Activated CD4-positive, alpha-beta T cell treated with anti-CD3 and anti-CD28 coated beads, Interleukin-2, amount 10 ng/mL, durations not matched to agents 24 days and 14 days (primary cell): ENCODE data around the gene APBA2. TPM values are rescaled to one million over a fixed set of nuclear protein-coding genes. Genes with fewer than 3 reads are reported as not detected.
A peak's percentile ranks its signal among the peaks of the same experiment; 100 is the strongest.

Experiments used
- DNase-seq: peaks from one replicate; pipeline ENCODE4 v3.0.0; 2022
- H3K27ac Mint-ChIP-seq: one replicate; pipeline ENCODE4 v1.8.0; 2022; ENCODE audit warnings: mild to moderate bottlenecking, mixed read lengths
- H3K27me3 Mint-ChIP-seq: one replicate; pipeline ENCODE4 v1.8.0; 2022; ENCODE audit warnings: mixed read lengths
- H3K36me3 Mint-ChIP-seq: one replicate; pipeline ENCODE4 v1.8.0; 2022; ENCODE audit warnings: low read depth, mild to moderate bottlenecking, mixed read lengths
- H3K4me1 Mint-ChIP-seq: one replicate; pipeline ENCODE4 v1.8.0; 2021; ENCODE audit warnings: mixed read lengths
- H3K4me3 Mint-ChIP-seq: one replicate; pipeline ENCODE4 v1.8.0; 2022; ENCODE audit warnings: mild to moderate bottlenecking, moderate library complexity, mixed read lengths
- H3K9me3 Mint-ChIP-seq: one replicate; pipeline ENCODE4 v1.8.0; 2021; ENCODE audit warnings: mixed read lengths
- intact Hi-C: fragments of 100-400 bp; cut with micrococcal nuclease; formaldehyde crosslinking; loops from one replicate; pipeline ENCODE4 v1.15.1; 2023
- total RNA-seq: library from RNA; stranded (reverse); gene quantifications from 2 replicates; pipeline ENCODE4 v1.2.3, GENCODE V29; 2022

APBA2 gene
- total RNA-seq, 1 donor from 2014 or later: 1.9 TPM

DNA sequence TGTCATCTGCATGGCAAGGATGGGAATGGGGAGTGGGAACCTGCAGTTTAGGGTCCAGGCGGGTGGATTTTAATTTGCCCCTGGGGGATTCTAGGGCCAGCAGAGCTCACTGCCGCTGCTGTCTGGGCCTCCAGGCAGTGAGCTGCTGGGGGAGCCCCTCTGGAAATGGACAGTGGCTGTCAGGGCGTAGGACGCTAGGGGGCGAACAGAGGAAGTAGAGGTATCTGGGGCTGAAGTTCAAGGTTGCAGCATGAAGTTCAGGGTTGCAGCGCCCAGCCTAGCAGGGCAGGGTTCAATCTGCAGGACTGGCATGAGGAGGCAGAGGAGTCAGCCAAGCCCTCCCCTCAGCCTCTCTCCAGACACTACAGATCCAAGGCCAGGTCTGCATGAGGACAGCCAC, 49.5 kb downstream of the APBA2 start:
- DNase-seq: peak; percentile 70
- peaks cover 23% of the 10 kb centered on the region for H3K4me1 Mint-ChIP-seq
- no peaks in the 10 kb centered on the region for H3K27me3 Mint-ChIP-seq
- no peaks in the 10 kb centered on the region for H3K9me3 Mint-ChIP-seq
- no peak overlapping the region for H3K27ac Mint-ChIP-seq
- intact Hi-C loops: no loop called here
- no peak overlapping the region for H3K4me3 Mint-ChIP-seq
- peaks cover 1% of the 10 kb centered on the region for H3K36me3 Mint-ChIP-seq

- intact Hi-C loops: no loop called here
- no peak for DNase-seq
- Mint-ChIP-seq H3K27ac (no peak overlapping the region), H3K9me3 (no peaks in the 10 kb centered on the region), H3K27me3 (no peaks in the 10 kb centered on the region), H3K4me3 (no peak overlapping the region), H3K4me1 (peaks cover 24% of the 10 kb centered on the region), H3K36me3 (peaks cover 1% of the 10 kb centered on the region)
These were observed 50.3 kb downstream of the APBA2 start for GRCh38 chr15:28936081-28936480.

DNA sequence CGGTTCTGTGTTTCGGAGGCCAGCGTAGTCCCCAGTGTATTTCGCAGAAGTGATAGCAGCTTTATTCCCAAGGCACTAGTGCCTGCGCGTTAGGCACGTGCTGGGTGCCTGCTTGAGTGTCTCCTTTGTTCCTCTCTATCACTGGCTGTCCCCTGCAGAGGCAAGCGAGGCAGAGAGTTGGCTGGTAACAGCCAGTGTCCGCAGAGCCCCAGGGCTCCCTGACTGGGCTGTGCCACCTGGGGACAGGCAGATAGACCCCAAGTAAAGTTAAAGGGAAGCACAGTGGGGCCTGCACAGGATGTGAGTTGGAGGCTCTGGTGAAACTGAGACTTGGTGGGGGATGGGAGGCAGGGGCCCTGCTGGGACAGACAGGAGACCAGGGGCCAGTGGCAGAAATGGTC, 50.7 kb downstream of the APBA2 start:
- no peak overlapping the region for H3K27ac Mint-ChIP-seq
- DNase-seq: no peak
- H3K4me3 Mint-ChIP-seq: no peak overlapping the region
- peaks cover 1% of the 10 kb centered on the region for H3K36me3 Mint-ChIP-seq
- no peaks in the 10 kb centered on the region for H3K9me3 Mint-ChIP-seq
- H3K4me1 Mint-ChIP-seq: peaks cover 27% of the 10 kb centered on the region
- no peaks in the 10 kb centered on the region for H3K27me3 Mint-ChIP-seq
- intact Hi-C loops: no loop called here

DNA sequence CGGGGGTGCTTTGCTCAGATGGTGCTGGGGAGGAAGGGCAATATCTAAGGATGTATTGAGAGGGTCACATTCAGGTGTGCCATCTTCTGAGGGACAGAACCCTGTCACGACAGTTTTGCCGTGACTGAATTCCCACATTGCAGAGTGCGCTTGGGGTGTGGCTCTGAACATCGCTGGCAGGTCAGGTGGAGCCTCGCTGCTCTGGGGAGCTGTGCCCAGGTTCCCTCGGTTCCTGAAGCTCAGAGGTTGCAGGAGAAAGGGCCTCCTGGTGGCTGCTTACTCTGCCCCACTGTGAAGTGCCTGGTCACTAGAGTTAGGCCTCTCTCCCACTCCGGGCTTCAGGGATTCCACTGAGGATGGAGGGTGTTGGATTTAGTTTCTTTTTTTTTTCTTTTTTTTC, 51.5 kb downstream of the APBA2 start:
- Mint-ChIP-seq H3K27ac (no peak overlapping the region), H3K4me3 (peak overlapping the region; percentile 46), H3K9me3 (no peaks in the 10 kb centered on the region), H3K27me3 (no peaks in the 10 kb centered on the region), H3K4me1 (peaks cover 29% of the 10 kb centered on the region), H3K36me3 (peaks cover 1% of the 10 kb centered on the region)
- intact Hi-C loops: no loop called here
- no peak for DNase-seq

DNA sequence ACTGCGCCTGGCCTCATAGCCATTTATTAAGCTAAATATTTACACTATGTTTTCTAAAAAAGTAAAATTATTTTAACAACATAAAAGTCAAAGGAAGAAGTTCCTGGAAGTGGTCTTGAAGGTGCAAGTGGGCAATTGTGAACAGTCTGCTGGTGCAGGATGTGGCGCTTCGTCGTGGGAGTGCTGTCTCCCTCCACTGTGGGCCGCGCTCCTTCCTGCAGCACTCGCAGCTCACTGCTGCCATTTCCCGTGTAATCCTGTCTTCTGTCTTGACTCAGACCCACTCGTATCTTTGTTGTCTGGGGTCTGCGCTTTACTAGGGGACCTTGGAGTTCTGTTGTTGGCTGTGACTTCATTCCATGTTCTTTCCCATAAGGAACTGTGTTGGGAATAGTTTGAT, 56.3 kb downstream of the APBA2 start:
- no peaks in the 10 kb centered on the region for H3K36me3 Mint-ChIP-seq
- H3K4me1 Mint-ChIP-seq: peaks cover 18% of the 10 kb centered on the region
- intact Hi-C loops: no loop called here
- H3K27ac Mint-ChIP-seq: no peak overlapping the region
- no peak overlapping the region for H3K4me3 Mint-ChIP-seq
- no peaks in the 10 kb centered on the region for H3K27me3 Mint-ChIP-seq
- H3K9me3 Mint-ChIP-seq: no peaks in the 10 kb centered on the region
- peak; percentile 67 for DNase-seq

DNA sequence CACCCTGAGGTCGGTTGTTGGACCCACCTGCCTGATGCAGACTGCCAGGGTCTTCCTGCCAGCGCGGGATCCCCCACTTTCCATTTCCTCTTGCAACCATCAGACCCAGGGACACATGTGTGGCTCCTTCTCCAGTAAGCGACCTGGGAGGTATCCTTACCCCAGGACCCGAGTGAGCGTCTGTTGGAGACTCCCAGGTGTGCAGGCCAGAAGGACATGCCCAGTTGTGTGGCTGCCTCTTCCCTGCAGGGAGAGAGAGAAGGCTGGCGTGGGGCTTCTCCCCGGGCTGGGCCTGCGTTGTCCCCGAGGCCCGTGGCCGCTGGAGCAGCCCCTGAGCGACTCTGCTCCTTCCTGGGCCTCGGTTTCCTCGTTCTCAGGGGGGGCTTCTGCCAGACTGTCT, 56.8 kb downstream of the APBA2 start:
- no peaks in the 10 kb centered on the region for H3K36me3 Mint-ChIP-seq
- H3K4me3 Mint-ChIP-seq: no peak overlapping the region
- no peaks in the 10 kb centered on the region for H3K27me3 Mint-ChIP-seq
- H3K9me3 Mint-ChIP-seq: no peaks in the 10 kb centered on the region
- intact Hi-C loops: no loop called here
- no peak overlapping the region for H3K27ac Mint-ChIP-seq
- no peak for DNase-seq
- peaks cover 15% of the 10 kb centered on the region for H3K4me1 Mint-ChIP-seq

- DNase-seq: no peak
- Mint-ChIP-seq H3K9me3 (no peaks in the 10 kb centered on the region), H3K36me3 (no peaks in the 10 kb centered on the region), H3K27me3 (no peaks in the 10 kb centered on the region), H3K27ac (no peak overlapping the region), H3K4me3 (no peak overlapping the region), H3K4me1 (peaks cover 12% of the 10 kb centered on the region)
- intact Hi-C loops: no loop called here
These were observed 57.4 kb downstream of the APBA2 start for GRCh38 chr15:28943146-28943545.

DNA sequence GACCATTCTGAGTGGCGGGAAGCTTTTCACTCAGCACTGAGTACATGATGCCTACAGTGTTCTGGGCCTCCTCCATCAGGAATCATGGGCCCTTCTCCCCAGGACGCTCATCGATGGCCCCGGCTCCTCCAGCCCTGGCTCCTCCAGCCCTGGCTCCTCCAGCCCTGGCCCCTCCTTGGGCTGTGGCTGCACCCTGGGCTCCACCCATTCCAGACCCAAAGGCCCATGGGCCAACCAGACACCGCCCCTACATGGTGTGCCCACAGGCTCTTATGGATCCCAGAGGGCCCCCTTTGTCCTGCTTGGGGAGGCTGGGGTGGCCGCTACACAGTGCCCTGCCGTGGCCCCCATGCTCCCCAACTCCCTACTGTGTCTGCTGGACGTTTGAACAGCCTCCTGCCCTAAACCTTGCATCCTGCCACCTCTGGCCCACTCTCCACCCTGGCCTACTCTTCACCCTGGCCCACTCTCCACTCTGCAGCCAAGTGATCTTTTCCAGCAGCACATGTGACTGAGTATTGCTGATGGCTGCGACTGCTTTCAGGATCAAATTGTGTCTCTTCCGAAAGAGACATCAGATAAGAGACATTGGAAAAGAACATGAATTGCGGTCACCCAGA, 57.9 kb downstream of the APBA2 start:
- Mint-ChIP-seq H3K36me3 (no peaks in the 10 kb centered on the region), H3K9me3 (no peaks in the 10 kb centered on the region), H3K27ac (no peak overlapping the region), H3K27me3 (peaks cover 2% of the 10 kb centered on the region), H3K4me3 (no peak overlapping the region), H3K4me1 (peaks cover 15% of the 10 kb centered on the region)
- intact Hi-C loops: no loop called here
- no peak for DNase-seq

DNA sequence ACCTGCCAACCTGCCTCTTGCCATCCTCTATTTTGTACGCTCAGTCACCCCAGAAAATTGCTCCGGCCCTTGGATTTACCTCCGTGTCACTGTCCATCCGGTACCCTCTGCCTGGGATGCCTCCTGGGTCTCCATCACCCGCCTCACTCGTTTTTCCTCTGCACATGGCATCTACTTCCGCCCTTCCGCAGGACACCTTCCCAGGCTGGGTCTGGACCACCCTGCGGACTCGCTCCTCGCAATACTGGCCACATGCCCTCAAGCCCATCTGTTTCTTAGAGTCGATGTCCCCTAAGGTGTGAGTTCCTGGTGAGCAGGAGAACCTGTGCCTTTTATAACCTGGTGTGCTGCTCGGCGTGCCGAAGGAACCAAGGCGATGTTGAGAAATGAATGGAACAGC, 58.5 kb downstream of the APBA2 start:
- Mint-ChIP-seq H3K27me3 (peaks cover 2% of the 10 kb centered on the region), H3K9me3 (no peaks in the 10 kb centered on the region), H3K36me3 (no peaks in the 10 kb centered on the region)

DNA sequence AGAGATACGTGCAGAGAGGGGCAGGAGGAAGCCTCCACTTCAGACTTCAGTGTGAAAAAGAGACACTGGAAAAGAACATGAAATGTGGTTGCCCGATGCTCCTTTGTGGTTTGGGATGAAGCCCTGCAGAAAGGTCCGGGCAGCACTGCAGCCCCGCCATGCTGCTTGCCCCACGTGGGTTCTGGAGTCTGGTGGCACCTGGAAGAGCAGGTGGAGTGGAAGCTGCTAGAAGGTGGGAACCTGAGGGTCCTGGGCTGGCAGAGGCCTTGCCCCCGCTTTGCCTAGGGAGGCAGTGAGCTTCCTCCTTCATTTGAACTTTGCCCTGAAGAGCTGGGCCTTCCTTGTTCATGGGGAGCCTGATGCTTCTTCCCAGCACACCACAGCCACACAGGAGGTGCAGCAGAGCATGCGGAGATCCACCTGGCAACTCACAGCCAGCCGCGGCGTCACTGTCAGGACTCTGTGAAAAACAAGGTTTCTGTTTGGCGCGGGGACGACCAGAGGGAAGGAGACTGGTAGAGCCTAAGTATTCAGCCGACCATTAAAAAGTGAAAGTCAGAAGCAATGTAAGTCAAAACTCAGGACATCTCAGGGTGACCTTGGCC, 59.0 kb downstream of the APBA2 start:
- H3K27me3 Mint-ChIP-seq: peaks cover 2% of the 10 kb centered on the region
- no peaks in the 10 kb centered on the region for H3K36me3 Mint-ChIP-seq
- no peak overlapping the region for H3K4me3 Mint-ChIP-seq
- intact Hi-C loops: no loop called here
- H3K4me1 Mint-ChIP-seq: peaks cover 16% of the 10 kb centered on the region
- H3K9me3 Mint-ChIP-seq: no peaks in the 10 kb centered on the region
- DNase-seq: no peak
- H3K27ac Mint-ChIP-seq: no peak overlapping the region

More for the DNA sequence above, 58.5 kb downstream of the APBA2 start:
- Mint-ChIP-seq H3K4me3 (no peak overlapping the region), H3K27ac (no peak overlapping the region), H3K4me1 (peaks cover 16% of the 10 kb centered on the region)
- no peak for DNase-seq
- intact Hi-C loops: no loop called here

DNA sequence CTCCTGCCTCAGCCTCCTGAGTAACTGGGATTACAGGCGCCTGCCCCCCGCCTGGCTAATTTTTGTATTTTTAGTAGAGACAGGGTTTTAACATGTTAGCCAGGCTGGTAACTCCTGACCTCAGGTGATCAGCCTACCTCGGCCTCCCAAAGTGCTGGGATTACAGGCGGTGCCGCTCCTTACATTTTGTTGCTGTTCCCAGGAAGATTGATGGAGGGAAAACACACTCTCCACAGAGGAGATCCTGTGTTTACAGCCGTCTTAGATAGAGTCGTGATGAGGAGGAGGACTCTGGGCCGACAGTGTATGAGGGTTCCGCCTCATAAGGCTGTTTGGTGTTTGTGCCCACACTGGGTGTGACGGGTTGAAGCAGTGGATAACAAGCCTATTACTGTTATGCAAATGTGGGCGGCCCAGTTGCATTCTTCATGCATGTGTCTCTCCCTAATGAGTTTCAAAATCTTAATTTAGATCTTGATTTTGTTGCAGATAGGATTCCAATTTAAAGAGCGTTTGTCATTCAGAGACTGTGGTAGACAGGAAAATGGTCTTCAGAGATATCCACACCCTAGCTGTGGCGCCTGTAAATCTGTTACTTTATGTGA, 60.0 kb downstream of the APBA2 start:
- no peak overlapping the region for H3K4me3 Mint-ChIP-seq
- no peak for DNase-seq
- H3K27me3 Mint-ChIP-seq: peaks cover 2% of the 10 kb centered on the region
- no peaks in the 10 kb centered on the region for H3K36me3 Mint-ChIP-seq
- no peaks in the 10 kb centered on the region for H3K9me3 Mint-ChIP-seq
- H3K4me1 Mint-ChIP-seq: peaks cover 16% of the 10 kb centered on the region
- intact Hi-C loops: no loop called here
- no peak overlapping the region for H3K27ac Mint-ChIP-seq

DNA sequence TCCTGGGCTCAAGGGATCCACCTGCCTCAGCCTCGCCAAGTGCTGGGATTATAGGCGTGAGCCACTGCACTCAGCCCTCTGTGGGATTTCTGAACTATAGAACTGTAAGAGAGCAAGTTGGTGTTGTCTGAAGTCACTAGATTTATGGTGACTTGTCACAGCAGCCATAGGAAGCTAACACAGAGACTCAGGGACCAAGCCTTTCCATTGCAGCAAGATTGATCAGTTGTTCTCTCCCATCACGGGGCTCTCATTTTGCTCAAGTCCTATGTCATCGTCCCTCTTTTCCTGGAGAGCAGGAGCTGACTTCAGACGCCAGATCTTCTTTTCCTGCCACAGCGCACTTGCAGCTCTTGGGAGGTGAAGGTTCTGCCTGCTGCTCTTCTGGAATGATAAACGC, 61.0 kb downstream of the APBA2 start:
- H3K27ac Mint-ChIP-seq: no peak overlapping the region
- DNase-seq: no peak
- H3K4me3 Mint-ChIP-seq: no peak overlapping the region
- no peaks in the 10 kb centered on the region for H3K36me3 Mint-ChIP-seq
- peaks cover 12% of the 10 kb centered on the region for H3K4me1 Mint-ChIP-seq
- peaks cover 2% of the 10 kb centered on the region for H3K27me3 Mint-ChIP-seq
- intact Hi-C loops: no loop called here
- no peaks in the 10 kb centered on the region for H3K9me3 Mint-ChIP-seq

- H3K36me3 Mint-ChIP-seq: no peaks in the 10 kb centered on the region
- no peak overlapping the region for H3K4me3 Mint-ChIP-seq
- peaks cover 10% of the 10 kb centered on the region for H3K4me1 Mint-ChIP-seq
These were observed 61.5 kb downstream of the APBA2 start for GRCh38 chr15:28947221-28947674.

DNA sequence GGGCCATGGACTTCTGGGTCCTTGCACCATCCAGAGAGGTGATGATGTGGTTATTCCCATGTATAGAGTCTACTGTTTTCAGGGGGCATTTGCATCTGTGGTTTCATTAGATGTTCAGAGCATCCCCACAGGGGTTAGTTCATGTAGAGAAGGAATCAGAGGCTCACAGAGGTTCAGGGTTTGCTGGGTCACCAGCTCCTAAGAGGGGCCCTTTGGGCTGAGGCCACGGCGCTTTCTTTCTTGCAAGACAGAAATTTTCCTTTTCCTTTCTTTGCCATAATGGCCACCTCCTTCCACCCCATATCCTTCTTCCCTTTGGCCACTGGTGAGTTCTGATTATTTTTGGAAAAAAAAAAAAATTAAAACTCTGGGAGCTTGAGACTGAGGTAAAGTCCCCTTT, 62.3 kb downstream of the APBA2 start:
- Mint-ChIP-seq H3K4me1 (peaks cover 8% of the 10 kb centered on the region), H3K27ac (no peak overlapping the region), H3K27me3 (peaks cover 2% of the 10 kb centered on the region), H3K36me3 (no peaks in the 10 kb centered on the region), H3K4me3 (no peak overlapping the region), H3K9me3 (no peaks in the 10 kb centered on the region)
- no peak for DNase-seq
- intact Hi-C loops: no loop called here

More at GRCh38 chr15:28947221-28947674, 61.5 kb downstream of the APBA2 start:
- Mint-ChIP-seq H3K27me3 (peaks cover 2% of the 10 kb centered on the region), H3K9me3 (no peaks in the 10 kb centered on the region), H3K27ac (no peak overlapping the region)
- intact Hi-C loops: no loop called here
- DNase-seq: no peak
